ENCODE results near the gene PROP1.
"Not testable (repeated sequence)": the region's sequence is repeated elsewhere in the genome, so short reads cannot be mapped to it uniquely, and the experiment has no call there.

PROP1 gene

DNA sequence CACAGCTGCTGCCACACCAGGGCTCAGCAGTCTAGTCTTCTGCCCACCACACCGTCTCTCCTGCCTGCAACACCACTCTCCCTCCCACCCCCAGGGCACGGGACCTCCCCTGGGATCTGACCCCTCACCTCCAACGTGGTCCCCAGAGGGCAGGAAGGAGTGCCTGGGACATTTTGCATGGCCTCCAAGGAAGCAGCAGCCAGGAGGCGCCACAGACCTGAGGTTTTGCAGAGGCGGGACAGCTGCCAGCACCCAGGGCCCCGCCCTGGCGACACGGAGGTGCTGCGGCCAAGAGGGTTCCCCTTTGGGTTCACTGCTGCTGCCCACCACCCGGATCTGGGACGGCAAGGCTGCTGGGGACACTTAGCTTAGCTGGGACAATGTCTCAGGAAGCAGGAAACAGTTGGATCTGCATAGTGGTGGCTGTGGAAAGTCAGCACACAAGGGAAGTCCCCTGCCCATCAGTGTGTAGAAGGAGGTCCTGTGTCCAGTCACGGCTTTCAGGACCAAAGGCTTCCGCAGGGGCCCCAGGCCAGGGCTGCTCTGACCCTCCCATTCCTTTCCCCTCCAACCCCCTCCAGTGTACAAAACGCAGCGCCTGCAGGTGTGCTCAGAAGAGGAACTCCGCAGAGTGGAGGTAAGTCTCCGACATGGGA lies 13.8 kb downstream of the PROP1 start:
- DNase-seq, result no peak

DNA sequence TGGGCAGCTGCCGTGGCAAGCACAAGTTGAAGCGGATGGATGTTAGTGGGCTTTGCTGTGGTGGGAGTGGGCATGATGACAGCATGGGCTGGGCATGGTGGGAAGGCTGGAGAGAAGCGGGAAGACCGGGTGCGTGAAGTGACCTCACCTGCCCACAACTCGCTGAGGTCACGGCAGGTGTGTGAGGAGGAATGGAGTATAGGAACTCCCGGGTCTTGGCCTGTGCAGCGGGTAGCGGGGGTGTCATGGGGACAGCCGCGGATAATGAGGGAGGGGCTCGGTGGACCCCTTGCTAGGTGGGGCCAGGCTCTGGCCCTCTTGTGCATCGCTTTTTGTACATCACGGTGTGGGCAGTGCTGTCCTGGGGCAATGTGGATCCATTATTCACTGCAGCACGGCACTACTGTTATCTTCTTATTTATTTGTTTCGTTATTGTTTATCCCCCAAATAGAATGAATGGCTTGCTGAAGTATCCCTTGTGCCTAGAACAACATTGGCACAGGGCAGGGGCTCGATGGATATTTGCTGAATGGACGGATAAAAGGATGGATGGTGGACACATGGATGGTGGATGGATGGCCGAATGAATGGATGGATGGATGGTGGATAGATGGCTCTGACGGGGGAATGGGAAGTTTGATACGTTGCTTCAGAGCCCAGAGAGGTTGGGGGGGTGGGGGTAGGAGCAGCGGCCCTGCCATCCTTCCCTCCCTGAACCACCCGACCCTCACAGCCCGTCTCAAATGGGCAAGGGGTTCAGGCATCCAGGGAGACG lies 14.6 kb downstream of the PROP1 start:
- DNase-seq, result no peak

DNA sequence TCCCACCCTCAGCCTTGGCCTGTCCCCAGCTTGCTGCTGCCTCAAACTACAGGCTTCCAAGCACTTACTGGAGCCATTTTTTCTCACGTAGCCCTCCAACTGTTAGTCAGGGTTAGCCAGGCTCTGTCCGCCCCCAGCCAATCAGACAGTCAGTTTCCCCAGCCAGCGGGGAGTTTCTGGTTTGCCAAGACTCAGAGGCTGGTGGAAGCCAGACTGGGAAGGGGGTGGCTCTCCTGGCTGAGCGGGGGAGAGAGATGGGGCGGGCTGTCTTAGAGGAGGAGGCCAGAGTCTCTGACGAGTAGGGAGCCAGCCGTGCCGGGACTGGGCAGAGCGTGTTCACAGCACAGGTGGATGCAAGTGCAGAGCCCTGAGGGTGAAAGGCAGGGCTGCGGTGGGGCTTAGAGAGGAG lies 15.3 kb downstream of the PROP1 start:
- no peak for DNase-seq

DNA sequence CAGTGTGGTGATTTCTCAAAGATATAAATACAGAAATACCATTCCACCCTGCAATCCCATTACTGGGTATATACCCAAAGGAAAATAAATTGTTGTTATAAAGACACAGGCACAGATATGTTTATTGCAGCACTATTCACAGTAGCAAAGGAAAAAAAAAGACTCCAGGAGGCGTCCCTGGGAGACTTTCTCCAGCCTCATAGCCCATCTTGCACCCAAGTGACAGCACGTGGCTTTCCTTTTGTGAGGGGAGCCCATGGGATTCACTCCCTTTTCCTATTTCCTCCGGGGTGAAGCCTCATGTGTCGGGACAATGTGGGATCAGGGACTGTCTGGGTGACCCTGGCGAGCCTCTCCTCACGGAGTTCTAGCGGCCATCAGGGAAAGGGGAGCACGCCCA lies 18.4 kb downstream of the PROP1 start:
- not testable (repeated sequence) for DNase-seq

DNA sequence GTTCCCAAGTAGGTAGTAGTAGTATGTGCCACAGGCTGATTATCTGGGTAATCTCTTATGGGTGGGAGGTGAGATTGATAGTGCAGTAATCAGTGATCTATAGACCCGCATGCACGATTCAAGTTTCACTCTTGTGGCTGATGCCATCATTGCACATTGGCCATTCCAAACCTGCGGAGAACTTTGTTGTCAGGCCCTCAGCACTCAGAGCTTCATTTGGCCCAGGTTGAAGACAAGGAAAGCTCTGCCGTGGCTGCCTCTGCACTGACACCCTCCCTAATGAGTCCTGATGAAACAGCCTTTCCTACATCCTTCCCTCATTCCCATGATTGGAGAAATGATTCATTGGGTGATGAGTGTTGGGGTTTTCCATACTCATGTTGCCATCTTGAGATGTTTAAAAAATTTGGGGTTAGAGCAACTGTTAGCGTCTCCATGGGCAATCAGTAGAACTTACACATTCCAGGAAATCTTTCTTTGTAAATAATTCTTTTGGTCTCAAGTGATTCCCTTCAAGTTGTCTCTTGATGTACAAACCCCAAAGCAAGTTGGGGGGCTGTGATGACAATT lies 22.9 kb downstream of the PROP1 start:
- no peak for DNase-seq

DNA sequence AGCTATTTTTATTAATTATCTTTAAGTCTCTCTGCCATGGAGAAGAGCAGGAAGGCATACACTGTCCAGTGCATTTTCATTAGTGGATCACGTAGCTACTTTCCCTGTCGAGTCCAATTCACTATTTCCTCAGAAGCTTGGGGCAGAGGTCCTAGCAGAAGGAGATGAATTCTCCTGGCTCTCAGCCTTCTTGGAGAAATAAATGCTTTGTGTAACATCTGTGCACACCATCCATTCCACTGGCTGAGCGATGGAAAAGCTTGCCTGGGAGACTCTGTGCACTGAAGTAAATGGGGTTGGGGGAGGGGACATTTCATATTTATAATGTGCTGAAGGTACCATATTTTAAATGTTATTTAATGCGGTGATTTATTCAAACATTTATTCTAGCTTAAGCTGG lies 23.4 kb downstream of the PROP1 start:
- DNase-seq, result no peak

DNA sequence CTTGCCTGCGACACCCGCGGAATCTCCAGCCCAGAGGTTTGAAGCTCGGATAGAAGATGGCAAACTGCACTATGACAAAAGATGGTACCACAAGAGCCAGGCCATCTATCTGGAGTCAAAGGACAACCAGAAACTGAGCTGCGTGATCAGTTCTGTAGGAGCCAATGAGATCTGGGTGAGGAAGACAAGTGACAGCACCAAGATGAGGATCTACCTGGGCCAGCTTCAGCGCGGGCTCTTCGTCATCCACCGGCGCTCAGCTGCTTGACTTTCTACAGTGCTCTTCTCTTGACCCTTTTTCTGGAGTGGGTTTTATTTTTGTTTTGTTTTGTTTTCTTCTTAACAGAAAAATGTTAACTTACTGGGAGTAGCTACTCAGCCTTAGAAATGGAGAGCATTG lies 24.0 kb downstream of the PROP1 start:
- not testable (repeated sequence) for DNase-seq

DNA sequence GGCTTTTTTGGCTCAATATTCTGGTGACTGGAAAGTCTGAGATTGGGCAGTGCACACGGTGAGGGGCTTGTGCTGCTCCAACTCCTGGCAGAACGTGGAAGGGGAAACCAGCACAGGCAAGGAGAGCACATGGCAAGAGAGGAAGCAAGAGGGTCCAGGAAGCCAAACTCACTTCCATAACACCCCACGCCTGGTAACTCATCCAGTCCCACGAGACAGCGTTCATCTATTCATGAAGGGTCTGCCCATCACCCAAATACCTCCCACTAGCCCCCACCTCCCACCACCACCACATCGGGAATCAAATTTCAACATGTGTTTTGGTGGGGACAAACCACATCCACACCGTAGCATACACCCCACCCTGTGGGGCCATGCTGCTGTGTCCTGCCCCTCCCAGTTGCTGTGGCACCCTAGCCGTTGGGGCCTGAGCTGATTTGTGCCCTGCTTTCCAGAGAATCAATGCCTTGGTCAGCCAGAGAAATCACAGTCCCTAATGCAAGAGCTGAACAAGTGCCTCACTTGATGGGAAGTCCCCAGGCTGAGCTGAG lies 27.3 kb downstream of the PROP1 start:
- DNase-seq, result no peak

DNA sequence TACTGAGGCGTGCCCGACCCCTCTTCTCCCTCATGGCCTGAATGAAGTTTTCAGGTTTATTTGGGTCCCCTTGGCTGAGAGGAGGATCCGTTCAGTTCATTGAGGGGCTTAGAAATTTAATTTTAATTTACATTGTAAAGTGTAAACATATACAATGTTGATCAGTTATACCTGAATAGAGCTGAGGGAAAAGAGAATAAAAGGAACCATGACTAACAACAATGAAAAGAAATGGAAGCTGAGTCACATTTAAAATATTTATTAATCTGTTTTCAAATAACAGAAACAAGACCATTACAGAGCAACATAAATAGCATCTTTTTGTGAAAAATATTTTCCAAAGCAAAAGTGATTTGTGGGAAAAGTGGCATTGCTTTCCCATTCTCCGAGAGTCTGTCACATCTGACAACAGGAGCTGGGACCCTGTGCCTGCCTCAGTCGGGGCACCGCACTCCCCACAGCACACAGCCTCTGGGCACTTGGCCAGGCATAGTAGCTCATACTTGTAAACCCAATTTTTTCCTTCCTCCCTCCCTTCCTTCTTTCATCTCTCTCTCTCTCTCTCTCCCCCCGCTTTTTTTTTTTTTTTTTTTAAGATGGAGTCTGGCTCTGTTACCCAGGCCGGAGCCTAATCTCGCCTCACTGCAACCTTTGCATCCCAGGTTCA lies 28.7 kb downstream of the PROP1 start:
- no peak for DNase-seq

DNA sequence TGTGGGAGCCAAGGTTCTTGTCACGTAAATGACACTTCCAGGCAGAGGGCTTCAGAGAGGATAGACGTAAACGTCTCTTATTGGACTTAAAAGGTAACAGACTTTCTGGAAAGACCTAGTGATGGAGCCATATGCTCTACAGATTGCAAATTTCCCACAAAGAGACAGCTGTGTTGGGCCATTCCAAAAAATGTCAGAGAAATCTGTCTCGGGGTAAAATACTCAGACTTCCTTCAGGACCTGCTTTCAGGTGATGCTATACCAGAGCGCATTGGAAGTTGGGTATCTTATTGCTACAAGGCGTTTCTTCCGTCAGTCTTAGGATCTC lies 29.2 kb downstream of the PROP1 start:
- no peak for DNase-seq

DNA sequence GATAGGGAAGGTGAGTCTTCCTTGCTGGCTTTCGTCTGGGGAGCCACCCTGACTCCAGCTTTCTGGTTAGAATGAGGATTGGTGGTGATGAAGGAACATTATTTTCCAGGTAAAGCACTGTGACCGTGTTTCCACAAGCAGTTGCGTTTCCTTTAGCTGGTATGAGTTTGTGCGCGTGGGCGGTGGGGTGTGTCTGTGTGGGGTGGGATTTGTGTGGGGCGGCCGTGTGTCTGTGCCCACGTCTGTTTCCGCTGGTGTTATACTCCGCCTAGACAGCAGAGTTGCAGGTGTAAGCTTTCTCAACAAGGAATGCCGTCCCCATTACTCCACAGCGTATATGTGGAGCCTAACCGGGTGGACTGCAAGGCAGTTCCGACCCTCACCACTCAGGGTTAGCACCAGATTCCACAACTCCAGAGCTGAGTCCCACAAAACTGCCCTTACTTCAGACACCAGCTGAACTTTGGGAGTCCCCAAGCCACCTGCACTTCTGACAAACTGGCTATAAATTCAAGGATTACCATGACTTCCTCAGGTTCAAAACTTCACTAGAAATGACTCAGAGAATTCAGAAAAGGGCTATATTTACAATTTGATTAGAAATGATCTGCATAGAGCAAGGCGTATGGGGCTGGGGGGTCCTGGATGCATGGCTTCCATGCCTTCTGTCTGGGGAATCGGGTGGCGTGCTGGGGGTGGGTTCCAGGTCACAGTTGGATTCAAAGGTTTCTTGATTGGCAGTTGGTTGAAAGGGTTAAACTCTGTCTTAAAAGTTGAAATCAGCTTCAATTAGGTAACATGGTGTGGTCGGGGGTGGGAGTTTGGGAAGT lies 29.8 kb downstream of the PROP1 start:
- DNase-seq, result peak; percentile 6

DNA sequence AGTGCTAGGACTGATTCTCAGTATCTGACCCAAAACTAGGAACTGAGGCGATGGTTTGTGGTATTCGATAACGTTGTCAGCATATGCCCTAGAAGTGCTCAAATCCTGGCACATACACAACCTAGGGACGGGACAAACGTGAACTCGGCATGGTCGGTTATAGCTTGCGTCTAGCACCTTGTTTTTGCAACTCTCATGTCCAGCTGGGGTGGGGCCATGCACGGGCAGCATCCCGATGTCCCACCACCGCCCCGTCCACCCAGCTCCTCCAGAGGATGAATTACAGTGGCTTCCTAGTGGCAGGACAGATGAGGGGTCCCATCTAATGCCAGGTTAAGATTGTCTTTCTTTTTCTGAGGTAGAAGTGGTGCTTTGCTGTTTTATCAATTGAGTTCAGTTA lies 31.6 kb downstream of the PROP1 start:
- no peak for DNase-seq

DNA sequence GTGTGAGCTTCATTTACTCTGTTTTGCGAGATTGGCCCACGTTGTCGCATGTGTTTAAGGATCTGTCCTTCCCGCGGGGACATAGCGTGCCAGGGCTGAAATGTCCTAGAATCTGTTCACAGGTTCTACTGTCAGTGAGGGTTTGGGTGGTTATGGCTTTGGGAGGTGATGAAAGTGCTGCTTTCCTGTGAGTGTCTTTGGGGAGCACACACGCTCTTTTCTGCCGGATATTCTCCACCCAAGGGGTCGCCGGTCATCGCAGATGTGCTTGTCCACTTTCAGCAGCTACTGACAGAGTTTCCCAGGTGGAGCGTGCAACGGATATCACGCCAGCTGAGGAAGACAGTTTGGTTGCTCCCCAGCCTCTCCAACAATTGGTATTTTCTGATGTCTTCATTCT lies 32.1 kb downstream of the PROP1 start:
- DNase-seq, result no peak

DNA sequence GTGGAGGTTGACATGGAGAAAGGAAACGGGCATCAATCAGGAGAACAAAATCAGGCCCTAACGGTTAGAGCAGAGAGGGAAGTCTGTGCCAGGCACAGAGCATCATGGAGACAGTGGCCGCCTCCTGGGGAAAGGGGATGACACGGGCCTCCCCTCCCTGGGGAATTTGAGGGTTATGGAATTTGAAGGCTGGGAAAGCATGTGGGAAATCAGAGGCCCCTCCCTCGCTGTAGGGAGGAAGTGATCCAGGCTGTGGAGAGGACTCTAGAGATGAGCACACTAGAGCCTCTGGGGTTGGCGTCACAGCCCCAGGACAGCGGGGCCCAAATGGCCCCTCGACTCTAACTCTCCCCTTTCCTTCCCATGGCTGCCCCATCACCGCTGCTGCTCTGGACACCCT lies 36.7 kb downstream of the PROP1 start:
- no peak for DNase-seq

DNA sequence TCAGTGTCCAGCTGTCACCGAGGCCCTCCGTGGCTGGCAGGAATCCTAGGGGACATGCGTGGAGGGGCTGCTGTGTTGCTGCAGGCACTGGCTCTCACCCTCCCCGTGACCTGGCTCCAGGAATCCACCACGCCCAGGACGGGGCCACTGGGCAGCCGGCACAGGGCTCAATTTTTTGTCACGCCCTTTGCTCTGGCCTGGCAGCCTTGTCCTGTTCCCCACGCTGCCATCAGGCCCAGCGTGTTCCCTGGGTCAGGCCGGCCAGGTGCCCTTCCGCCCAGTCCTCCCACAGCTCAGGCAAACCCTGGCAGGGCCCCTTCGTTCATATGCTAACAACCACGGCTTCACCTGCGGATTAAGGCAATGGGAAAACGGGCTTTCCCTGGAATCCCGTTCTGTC lies 37.3 kb downstream of the PROP1 start:
- DNase-seq, result no peak

DNA sequence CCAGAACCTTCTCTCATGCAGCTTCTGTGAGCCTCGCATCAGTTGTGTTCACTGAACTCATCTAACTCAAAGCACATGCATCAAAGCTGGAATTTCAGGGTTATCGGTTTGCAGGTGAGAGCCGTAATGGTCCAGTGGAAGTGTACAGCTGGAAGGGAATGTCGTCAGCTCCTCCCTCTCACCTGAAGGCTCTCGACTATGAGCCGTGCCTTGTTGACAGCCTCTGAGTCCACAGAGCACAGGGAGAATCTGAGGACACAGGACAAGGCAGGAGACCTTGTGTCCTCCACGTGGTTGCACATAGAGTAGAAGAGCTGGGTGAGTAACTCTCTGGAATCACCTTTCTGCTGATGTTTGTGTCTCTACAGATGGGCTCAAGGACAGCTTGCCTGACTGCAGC lies 38.8 kb downstream of the PROP1 start:
- DNase-seq, result no peak

DNA sequence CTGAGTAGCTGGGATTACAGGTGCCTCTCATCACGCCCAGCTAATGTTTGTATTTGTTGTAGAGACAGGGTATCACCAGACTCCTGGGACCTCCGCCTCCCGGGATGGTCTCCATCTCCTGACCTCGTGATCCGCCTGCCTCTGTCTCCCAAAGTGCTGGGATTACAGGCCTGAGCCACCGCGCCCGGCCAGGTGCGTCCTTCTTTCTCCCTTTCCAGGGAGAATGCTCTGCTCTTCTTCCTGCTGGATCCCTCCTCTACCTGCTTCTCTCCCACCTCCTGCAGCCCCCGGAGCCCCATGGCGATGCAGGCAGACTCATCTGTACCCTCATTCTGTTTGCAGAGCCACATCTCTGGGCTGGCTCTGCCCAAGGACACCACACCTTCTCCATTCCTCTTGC lies 42.9 kb downstream of the PROP1 start:
- DNase-seq, result not testable (repeated sequence)

DNA sequence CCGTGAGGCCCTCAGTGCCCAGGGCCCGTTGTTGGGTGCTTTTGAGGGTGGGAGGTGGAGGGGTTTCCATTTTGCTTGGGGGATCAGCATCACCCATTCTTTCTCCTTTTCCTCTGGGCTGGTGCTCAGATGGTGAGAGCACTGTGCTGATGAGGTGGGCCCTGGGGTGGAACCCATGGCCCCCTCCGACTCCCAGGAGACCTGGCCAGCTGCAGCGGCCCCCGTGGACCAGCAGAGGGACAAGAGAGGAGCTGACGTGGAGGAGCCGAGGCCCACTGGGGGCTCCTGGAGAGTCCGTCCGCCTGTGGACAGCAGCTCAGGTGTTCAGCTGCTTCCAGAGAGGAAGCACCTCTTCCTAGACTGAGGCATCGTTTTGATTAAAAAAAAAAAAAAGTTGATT lies 46.4 kb downstream of the PROP1 start:
- not testable (repeated sequence) for DNase-seq

DNA sequence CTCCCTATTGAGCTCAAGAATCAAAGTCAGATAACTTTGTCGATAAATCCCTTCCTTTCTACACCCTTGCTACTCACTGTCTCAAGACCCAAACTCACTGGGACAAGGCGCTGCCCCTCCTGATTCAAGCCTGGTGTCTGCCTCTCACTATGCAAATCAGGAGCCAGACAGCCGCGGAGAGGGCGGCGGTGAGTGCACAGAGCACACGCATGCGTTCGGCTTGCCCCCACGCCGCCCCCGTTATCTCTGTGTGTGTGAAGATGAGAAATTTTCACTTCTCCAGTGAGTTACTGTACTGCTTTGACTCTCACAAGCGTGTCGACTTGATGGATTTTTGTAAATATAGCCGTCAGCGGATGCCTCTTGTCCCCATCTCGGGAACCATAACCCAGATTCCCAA lies 47.0 kb downstream of the PROP1 start:
- not testable (repeated sequence) for DNase-seq

DNA sequence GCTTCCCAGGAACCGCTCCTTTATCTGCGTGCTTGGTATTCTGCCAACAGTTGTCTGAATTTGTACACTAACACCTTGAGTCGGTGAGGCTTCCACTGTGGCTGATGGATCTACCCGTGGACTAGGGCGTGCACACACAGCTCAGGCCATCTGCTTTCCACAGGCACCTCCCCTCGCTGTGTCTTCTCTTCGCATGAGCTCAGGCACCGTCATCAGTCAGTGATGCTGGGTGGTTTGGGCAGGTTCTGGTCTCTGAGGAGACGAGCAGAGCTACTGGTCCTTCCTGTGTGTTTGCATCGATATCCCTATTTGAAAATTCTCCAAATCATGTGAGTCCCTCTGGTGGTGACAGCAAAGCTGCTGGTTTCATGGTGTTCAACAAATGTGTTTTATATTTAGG lies 48.1 kb downstream of the PROP1 start:
- not testable (repeated sequence) for DNase-seq

DNA sequence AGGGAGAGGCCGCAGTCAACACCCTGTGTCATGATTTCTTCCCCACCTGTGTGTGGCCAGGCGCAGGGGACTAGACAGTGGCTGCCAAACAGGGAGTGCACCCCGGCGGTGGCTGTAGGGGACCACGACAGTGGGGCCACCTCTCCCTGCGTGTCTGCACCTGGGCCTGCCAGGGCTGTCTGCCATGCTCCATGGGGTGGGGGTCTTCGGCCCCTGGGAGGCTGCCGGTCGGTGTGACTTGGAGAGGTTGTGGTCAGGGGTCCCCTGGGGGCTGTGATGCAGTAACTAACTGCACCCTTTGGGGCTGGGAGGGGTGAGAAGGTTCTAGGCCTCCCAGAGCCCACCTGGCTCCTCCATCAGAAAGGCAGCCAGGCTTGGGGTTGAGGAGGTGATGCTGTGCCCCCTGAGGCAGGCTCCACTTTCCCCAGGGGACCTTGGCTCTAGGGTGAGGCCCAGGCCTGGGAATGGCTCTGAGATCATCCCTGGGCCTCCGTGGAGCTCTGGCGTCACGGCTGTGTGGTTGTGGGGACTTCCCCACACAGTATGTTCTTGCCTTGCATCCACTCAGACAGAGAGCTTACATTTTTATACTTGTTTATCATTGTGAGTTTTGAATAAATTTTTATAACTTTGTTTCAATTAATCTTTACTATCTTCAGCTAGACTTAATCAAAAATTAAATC lies 50.3 kb downstream of the PROP1 start:
- peak; percentile 10 for DNase-seq

DNA sequence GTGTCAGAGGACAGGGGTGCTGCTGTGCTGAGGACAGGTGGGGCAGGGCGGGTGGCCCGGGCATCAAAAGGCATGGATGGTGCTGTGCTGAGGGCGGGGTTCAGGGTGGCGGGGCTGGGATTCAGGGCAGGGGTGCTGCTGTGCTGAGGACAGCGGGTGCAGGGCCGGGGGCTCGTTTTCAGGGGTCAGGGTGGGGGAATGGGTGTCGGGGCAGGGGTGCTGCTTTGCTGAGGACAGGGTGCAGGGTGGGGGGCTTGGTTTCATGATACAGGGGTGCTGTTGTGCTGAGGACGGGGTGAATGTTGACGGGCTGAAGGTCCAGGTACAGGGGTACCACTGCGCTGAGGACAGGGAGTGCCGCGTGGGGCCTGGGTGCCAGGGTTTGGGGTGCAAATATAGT lies 50.9 kb downstream of the PROP1 start:
- not testable (repeated sequence) for DNase-seq

All from activated naive CD4-positive, alpha-beta T cell treated with Interleukin-2 at 50 U/mL for 16 hours (primary cell).